GM23248 (cell line): Measurements from ENCODE around the gene ARID5B. TPM values are rescaled to one million over a fixed set of nuclear protein-coding genes. Genes with fewer than 3 reads are reported as not detected.

ENCODE experiments used
- DNase-seq: peaks from one replicate; pipeline ENCODE4 v3.0.0-alpha.2; 2015
- H2AFZ ChIP-seq: fragments of 200-600 bp; sonication (generic); 2 replicates; pipeline ENCODE4 v1.6.1; 2016; ENCODE audit warnings: antibody characterized with exemption
- H3F3A ChIP-seq: fragments of 200-600 bp; sonication (generic); 2 replicates; pipeline ENCODE4 v1.6.1; 2016; ENCODE audit warnings: mild to moderate bottlenecking, antibody characterized with exemption, mixed run types; ENCODE audit not compliant: insufficient read depth
- H3K27ac ChIP-seq: fragments of 200-600 bp; sonication (generic); 2 replicates; pipeline ENCODE4 v1.5.1; 2016; ENCODE audit warnings: mild to moderate bottlenecking
- H3K27me3 ChIP-seq: fragments of 200-600 bp; sonication (generic); replicated peaks from 2 replicates; pipeline ENCODE4 v1.6.1; 2016; ENCODE audit warnings: mild to moderate bottlenecking; ENCODE audit not compliant: insufficient read depth
- H3K36me3 ChIP-seq: fragments of 200-600 bp; sonication (generic); 2 replicates; pipeline ENCODE4 v1.6.1; 2016; ENCODE audit warnings: low read depth, mild to moderate bottlenecking
- H3K4me1 ChIP-seq: fragments of 200-600 bp; sonication (generic); 2 replicates; pipeline ENCODE4 v1.6.1; 2016; ENCODE audit warnings: mild to moderate bottlenecking; ENCODE audit not compliant: insufficient read depth
- H3K4me2 ChIP-seq: fragments of 200-600 bp; sonication (generic); one replicate; pipeline ENCODE4 v1.6.1; 2016; ENCODE audit warnings: mild to moderate bottlenecking; ENCODE audit not compliant: unreplicated experiment
- H3K4me3 ChIP-seq: fragments of 200-600 bp; sonication (generic); 2 replicates; pipeline ENCODE4 v1.5.1; 2016; ENCODE audit warnings: mild to moderate bottlenecking
- H3K79me2 ChIP-seq: fragments of 200-600 bp; sonication (generic); 2 replicates; pipeline ENCODE4 v1.6.1; 2016; ENCODE audit warnings: mild to moderate bottlenecking; ENCODE audit not compliant: insufficient read depth
- H3K9ac ChIP-seq: fragments of 200-600 bp; sonication (generic); 2 replicates; pipeline ENCODE4 v1.6.1; 2016; ENCODE audit warnings: mild to moderate bottlenecking
- H3K9me2 ChIP-seq: fragments of 200-600 bp; sonication (generic); 2 replicates; pipeline ENCODE4 v1.6.1; 2016; ENCODE audit warnings: mixed run types, mild to moderate bottlenecking, moderate library complexity; ENCODE audit not compliant: insufficient read depth
- H3K9me3 ChIP-seq: fragments of 200-600 bp; sonication (generic); one replicate; pipeline ENCODE4 v1.6.1; 2017; ENCODE audit warnings: low read depth
- H4K20me1 ChIP-seq: fragments of 200-600 bp; sonication (generic); 2 replicates; pipeline ENCODE4 v1.6.0; 2016; ENCODE audit not compliant: insufficient read depth
- EZH2 ChIP-seq: fragments of 200-600 bp; sonication (generic); IDR thresholded peaks from 2 replicates; pipeline ENCODE4 v1.6.1; 2018; ENCODE audit warnings: antibody characterized with exemption, mild to moderate bottlenecking; ENCODE audit not compliant: insufficient read depth, poor library complexity, severe bottlenecking
- EZH2phosphoT487 ChIP-seq: fragments of 200-600 bp; sonication (generic); IDR thresholded peaks from 2 replicates; pipeline ENCODE4 v1.6.1; 2018; ENCODE audit warnings: antibody characterized with exemption, moderate library complexity, mild to moderate bottlenecking, low read depth; ENCODE audit not compliant: insufficient read depth
- WGBS, 2 experiments: methylation state at CpG; one replicate each; pipeline ENCODE4 v1.1.6; 2015 to 2017; ENCODE audit warnings: low lambda C conversion rate in 2 of 2, low coverage in 1 of 2; ENCODE audit errors: missing lambda C conversion rate in 2 of 2; 5-methylcytosine and 5-hydroxymethylcytosine counted together
- in situ Hi-C: fragments of 300-500 bp; cut with MboI; formaldehyde crosslinking; loops from 2 replicates; pipeline ENCODE4 v1.15.0; 2020
- polyA plus RNA-seq: library from polyadenylated mRNA; unstranded; fragments of >200 nt; fragmentation: Nextera tagmentation; extraction: Ambion mirVana; gene quantifications from 2 replicates; pipeline ENCODE4 v1.2.1, GENCODE V29; 2016
- total RNA-seq: library from RNA; depleted of rRNA; stranded (reverse); fragments of >200 nt; shearing (Covaris generic); gene quantifications from 2 replicates; pipeline ENCODE4 v1.2.3, GENCODE V29; 2014

ARID5B gene
- total and polyA plus RNA-seq, 2 experiments from 2014 or later = 56.7 to 78.8 TPM

DNA sequence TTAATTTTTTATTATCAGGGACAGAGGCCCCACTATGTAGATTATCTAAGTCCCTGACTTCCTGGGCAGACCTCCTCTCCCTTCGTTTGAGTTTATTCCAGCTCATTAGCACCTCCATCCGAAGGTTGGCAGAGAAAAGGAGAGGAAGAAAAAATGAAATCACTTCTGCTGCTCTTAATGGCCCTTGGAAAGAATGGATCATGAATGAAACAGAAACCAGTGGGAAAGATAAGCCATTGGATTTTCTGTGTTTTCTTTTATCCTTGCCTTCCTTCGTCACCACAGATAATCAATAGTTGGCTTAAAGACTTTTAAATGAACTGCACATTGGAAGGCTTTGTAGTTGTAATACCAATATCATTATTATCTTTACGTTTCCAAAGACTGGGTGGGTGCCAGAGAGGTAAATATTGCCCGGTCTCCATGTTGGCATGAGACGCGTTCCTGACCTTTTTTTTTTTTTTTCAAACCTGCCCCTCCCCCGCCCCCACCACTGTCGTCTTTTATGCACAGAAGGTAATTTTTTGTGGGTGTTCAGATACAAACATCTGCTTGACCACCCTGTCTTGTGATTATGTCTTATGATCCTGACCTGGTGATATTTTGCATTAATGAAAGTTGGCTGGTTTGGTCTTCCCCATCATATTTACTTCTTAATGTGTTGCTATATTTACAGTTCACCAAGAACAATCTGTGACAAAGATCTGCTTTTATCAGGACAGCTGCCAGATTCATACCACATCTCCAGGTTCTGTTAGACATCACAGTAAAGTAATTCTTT is 116.8 kb downstream of the ARID5B start:
- Histone ChIP-seq H3K27ac (peak overlapping the region; percentile 75), H3F3A (peaks cover 48% of the 10 kb centered on the region), H4K20me1 (no peaks in the 10 kb centered on the region), H3K79me2 (peaks cover 26% of the 10 kb centered on the region), H3K4me1 (peaks cover 57% of the 10 kb centered on the region), H3K9ac (no peak overlapping the region), H3K9me3 (no peaks in the 10 kb centered on the region), H3K9me2 (no peaks in the 10 kb centered on the region), H3K27me3 (no peaks in the 10 kb centered on the region), H2AFZ (no peak overlapping the region), H3K36me3 (peaks cover 2% of the 10 kb centered on the region; the same call in 1 of the 2 replicates), H3K4me2 (peak overlapping the region; percentile 4), H3K4me3 (no peak overlapping the region)
- 60 to 61% methylated on average over 9 of the region's 9 CpGs for WGBS, 2 experiments
- no peak for DNase-seq
- no peak for TF ChIP-seq EZH2phosphoT487
- TF ChIP-seq EZH2 = no peak
- in situ Hi-C loops = no loop called here

DNA sequence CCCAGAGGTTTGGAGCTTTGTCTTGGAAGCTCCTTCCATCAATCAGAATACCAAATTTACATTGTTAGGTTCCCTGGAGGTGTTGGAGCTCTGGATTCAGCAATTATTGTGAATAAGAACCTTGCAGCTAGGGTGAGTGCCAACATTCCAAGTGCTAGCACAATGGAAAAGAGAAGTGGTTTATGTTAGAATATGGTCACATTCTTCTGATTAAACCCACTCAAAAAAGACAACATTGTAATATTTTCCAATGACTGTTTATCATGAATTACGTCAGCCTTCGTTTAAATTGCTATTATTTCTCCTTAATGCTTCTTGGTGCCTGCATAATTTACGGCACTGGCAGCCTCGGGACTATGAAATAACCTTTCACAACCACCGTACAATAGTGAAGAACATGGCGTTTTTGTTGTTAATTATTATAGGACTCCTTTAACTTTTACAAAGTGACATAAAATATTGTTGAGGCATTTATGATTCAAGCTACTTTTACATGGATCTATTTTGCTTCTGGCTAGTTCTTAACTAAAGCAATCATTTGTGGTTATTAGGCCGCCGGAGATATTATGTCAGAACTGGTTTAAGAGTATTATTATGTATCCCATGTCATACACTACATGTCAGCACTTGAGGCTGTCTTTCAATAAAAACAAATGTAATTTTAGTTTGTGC is 117.7 kb downstream of the ARID5B start:
- no peaks in the 10 kb centered on the region for H3K9me2 ChIP-seq
- in situ Hi-C loops = no loop called here
- H3K79me2 ChIP-seq = peaks cover 26% of the 10 kb centered on the region
- no peaks in the 10 kb centered on the region for H4K20me1 ChIP-seq
- no peak for TF ChIP-seq EZH2phosphoT487
- peak overlapping the region; percentile 36 for H3K9ac ChIP-seq
- no peaks in the 10 kb centered on the region for H3K36me3 ChIP-seq
- H3F3A ChIP-seq = peaks cover 48% of the 10 kb centered on the region
- H3K27ac ChIP-seq = peak overlapping the region; percentile 63
- 26 to 27% methylated on average over 8 of the region's 8 CpGs for WGBS, 2 experiments
- no peaks in the 10 kb centered on the region for H3K27me3 ChIP-seq
- H3K4me2 ChIP-seq = peak overlapping the region; percentile 60
- H2AFZ ChIP-seq = no peak overlapping the region
- H3K9me3 ChIP-seq = no peaks in the 10 kb centered on the region
- peaks cover 57% of the 10 kb centered on the region for H3K4me1 ChIP-seq
- peak; percentile 67 for DNase-seq
- peak overlapping the region; percentile 33 for H3K4me3 ChIP-seq

- no peaks in the 10 kb centered on the region for H4K20me1 ChIP-seq
- peaks cover 25% of the 10 kb centered on the region for H3K79me2 ChIP-seq
- H3K36me3 ChIP-seq = no peaks in the 10 kb centered on the region
- in situ Hi-C loops = no loop called here
- H3K4me2 ChIP-seq = peak overlapping the region; percentile 60
- 50 to 55% methylated on average over 6 of the region's 6 CpGs for WGBS, 2 experiments
- peak; percentile 74 for DNase-seq
- TF ChIP-seq EZH2 (no peak), EZH2phosphoT487 (no peak)
- H3K9ac ChIP-seq = peak overlapping the region; percentile 36
- H2AFZ ChIP-seq = no peak overlapping the region
- H3K27ac ChIP-seq = peak overlapping the region; percentile 63
- H3K27me3 ChIP-seq = no peaks in the 10 kb centered on the region
- H3F3A ChIP-seq = peaks cover 48% of the 10 kb centered on the region
- peaks cover 58% of the 10 kb centered on the region for H3K4me1 ChIP-seq
- no peaks in the 10 kb centered on the region for H3K9me3 ChIP-seq
- peak overlapping the region; percentile 33 for H3K4me3 ChIP-seq
- H3K9me2 ChIP-seq = no peaks in the 10 kb centered on the region
These were observed 118.3 kb downstream of the ARID5B start for GRCh38 chr10:62019685-62020359.

GRCh38 chr10:62021128-62021665 is 119.7 kb downstream of the ARID5B start:
- TF ChIP-seq EZH2 = no peak
- TF ChIP-seq EZH2phosphoT487 = no peak
- in situ Hi-C loops = no loop called here
- WGBS, 2 experiments = 66% methylated on average over 2 of the region's 2 CpGs

More at GRCh38 chr10:62021128-62021665, 119.7 kb downstream of the ARID5B start:
- H3K79me2 ChIP-seq = peaks cover 12% of the 10 kb centered on the region
- no peaks in the 10 kb centered on the region for H3K9me2 ChIP-seq
- H3K4me3 ChIP-seq = no peak overlapping the region
- no peak overlapping the region for H3K9ac ChIP-seq
- peaks cover 58% of the 10 kb centered on the region for H3F3A ChIP-seq
- H3K9me3 ChIP-seq = no peaks in the 10 kb centered on the region
- H2AFZ ChIP-seq = no peak overlapping the region
- H3K4me1 ChIP-seq = peaks cover 70% of the 10 kb centered on the region
- H3K27me3 ChIP-seq = no peaks in the 10 kb centered on the region
- H3K36me3 ChIP-seq = no peaks in the 10 kb centered on the region
- no peak for DNase-seq
- no peaks in the 10 kb centered on the region for H4K20me1 ChIP-seq
- H3K27ac ChIP-seq = 0 out of 2 replicates have a peak overlapping the region, but pooled peaks have one; percentile 1
- H3K4me2 ChIP-seq = no peak overlapping the region
